Measurements from ENCODE around the gene TMEM41B.
A peak's percentile ranks its signal among the peaks of the same experiment; 100 is the strongest.

The TMEM41B gene

DNA sequence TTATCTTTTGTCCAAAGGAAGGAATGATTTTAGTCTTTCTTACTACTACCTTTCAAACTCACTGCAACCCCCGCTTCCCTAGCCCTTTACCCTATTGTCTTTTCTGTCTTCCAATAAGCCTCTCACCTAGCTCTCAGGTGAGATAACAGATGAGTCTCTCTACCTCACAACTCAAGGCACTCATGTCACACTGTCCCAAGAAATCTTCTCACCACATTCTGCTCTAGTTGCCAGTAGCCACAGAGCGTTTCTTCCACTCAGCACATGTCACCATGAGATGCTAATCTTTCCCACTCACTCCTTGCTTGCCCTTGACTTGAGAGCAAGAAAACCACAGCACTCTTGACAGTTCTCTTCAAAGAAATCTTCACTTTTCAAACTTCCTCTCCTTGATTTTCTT is 32.7 kb upstream of the TMEM41B start:
- ATAC-seq (ENCODE audit: low read depth), result no peak
- no peak overlapping the region for H3K27ac ChIP-seq (ENCODE audit: poor library complexity, severe bottlenecking)
- no peaks in the 10 kb centered on the region for H3K27me3 ChIP-seq (ENCODE audit: insufficient read depth, poor library complexity, severe bottlenecking)
- no peaks in the 10 kb centered on the region for H3K4me1 ChIP-seq (ENCODE audit: insufficient read depth, poor library complexity, severe bottlenecking)
- no peak overlapping the region for H3K4me3 ChIP-seq (ENCODE audit: severe bottlenecking)
- H3K36me3 ChIP-seq (ENCODE audit: low read depth), result no peaks in the 10 kb centered on the region
- no peak for DNase-seq (ENCODE audit: low spot score)
- no peaks in the 10 kb centered on the region for H3K9me3 ChIP-seq (ENCODE audit: severe bottlenecking)
- TF ChIP-seq, protein P1, sequence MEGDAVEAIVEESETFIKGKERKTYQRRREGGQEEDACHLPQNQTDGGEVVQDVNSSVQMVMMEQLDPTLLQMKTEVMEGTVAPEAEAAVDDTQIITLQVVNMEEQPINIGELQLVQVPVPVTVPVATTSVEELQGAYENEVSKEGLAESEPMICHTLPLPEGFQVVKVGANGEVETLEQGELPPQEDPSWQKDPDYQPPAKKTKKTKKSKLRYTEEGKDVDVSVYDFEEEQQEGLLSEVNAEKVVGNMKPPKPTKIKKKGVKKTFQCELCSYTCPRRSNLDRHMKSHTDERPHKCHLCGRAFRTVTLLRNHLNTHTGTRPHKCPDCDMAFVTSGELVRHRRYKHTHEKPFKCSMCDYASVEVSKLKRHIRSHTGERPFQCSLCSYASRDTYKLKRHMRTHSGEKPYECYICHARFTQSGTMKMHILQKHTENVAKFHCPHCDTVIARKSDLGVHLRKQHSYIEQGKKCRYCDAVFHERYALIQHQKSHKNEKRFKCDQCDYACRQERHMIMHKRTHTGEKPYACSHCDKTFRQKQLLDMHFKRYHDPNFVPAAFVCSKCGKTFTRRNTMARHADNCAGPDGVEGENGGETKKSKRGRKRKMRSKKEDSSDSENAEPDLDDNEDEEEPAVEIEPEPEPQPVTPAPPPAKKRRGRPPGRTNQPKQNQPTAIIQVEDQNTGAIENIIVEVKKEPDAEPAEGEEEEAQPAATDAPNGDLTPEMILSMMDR (IDR thresholded peaks at IDR 0.05; ENCODE audit: poor library complexity, severe bottlenecking), result no peak

DNA sequence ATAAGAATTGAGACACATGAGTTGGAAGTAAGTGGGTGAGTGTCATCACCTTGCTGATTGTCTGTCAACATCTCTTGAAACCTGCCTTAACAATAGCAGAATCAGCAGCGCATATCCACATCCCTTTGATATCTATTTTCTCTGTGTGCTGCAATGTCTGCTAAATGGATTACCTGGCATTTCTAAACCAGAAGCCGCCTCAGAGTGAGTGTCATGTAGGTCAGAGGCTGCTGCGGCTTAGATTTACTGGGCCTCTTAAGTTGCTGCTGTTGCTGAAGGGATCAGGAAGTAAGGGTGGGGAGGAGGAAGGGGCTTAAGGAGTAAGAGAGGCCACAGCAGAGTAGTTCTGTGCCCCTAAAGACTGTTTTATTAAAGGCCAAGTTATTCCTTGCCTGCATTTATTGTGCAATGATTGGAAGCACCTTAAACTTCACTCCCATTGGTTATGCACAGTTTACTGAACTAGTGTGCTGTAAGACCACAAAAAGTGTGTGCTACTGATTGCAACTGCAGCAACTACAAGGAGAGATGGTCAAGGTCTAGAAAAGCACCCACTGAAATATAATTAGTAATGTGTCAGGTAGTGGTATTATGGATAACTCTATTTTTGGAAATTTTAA is 29.8 kb upstream of the TMEM41B start:
- H3K27ac ChIP-seq (ENCODE audit: poor library complexity, severe bottlenecking), result no peak overlapping the region
- TF ChIP-seq, protein P1 (IDR thresholded peaks at IDR 0.05; ENCODE audit: poor library complexity, severe bottlenecking), result no peak
- no peaks in the 10 kb centered on the region for H3K4me1 ChIP-seq (ENCODE audit: insufficient read depth, poor library complexity, severe bottlenecking)
- H3K27me3 ChIP-seq (ENCODE audit: insufficient read depth, poor library complexity, severe bottlenecking), result no peaks in the 10 kb centered on the region
- H3K4me3 ChIP-seq (ENCODE audit: severe bottlenecking), result no peak overlapping the region
- no peaks in the 10 kb centered on the region for H3K36me3 ChIP-seq (ENCODE audit: low read depth)
- ATAC-seq (ENCODE audit: low read depth) (no peak), DNase-seq (ENCODE audit: low spot score) (no peak)
- H3K9me3 ChIP-seq (ENCODE audit: severe bottlenecking), result no peaks in the 10 kb centered on the region

DNA sequence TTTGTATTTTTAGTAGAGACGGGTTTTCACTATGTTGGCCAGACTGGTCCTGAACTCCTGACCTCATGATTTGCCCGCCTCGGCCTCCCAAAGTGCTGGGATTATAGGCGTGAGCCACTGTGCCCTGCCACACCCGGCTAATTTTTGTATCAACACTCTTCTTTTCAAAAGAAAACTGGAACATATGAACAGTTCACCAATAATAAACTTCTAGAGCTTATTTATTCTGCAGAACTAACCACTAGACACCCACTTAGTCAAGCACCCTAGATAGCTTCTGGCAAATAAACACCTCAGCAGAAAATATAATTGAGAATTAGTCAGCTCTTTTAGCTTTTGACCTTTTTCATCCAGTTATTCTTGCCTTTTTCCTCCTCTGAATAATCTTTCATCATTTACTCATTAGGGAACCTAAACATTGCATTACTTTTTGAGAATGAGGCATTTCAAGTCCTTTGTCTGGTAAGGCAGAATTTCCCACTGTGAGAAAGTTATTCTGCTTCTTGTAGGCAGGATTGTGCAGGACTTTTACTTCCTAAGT is 27.3 kb upstream of the TMEM41B start:
- TF ChIP-seq, protein P1 (IDR thresholded peaks at IDR 0.05; ENCODE audit: poor library complexity, severe bottlenecking), result no peak
- H3K4me3 ChIP-seq (ENCODE audit: severe bottlenecking), result no peak overlapping the region
- no peaks in the 10 kb centered on the region for H3K4me1 ChIP-seq (ENCODE audit: insufficient read depth, poor library complexity, severe bottlenecking)
- ATAC-seq (ENCODE audit: low read depth) (no peak), DNase-seq (ENCODE audit: low spot score) (no peak)
- H3K36me3 ChIP-seq (ENCODE audit: low read depth), result no peaks in the 10 kb centered on the region
- no peaks in the 10 kb centered on the region for H3K27me3 ChIP-seq (ENCODE audit: insufficient read depth, poor library complexity, severe bottlenecking)
- H3K9me3 ChIP-seq (ENCODE audit: severe bottlenecking), result no peaks in the 10 kb centered on the region
- H3K27ac ChIP-seq (ENCODE audit: poor library complexity, severe bottlenecking), result no peak overlapping the region

DNA sequence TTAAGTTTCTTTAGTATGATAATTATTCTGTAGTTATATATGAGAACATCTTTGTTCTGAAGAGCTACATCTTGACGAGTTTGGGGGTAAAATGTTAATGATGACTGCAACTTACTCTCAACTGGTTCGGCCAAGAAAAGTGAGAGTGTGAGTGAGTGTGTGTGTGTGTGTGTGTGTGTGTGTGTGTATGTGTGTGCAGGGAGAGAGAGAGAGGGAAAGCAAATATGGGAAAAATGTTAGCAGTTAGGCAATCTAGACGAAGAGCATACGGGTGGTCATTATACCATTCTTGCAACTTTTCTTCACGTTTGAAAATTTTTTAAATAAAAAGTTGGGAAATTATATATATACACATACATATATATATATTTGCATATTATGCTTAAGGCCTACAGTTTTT is 18.3 kb upstream of the TMEM41B start:
- TF ChIP-seq, protein P1 (IDR thresholded peaks at IDR 0.05; ENCODE audit: poor library complexity, severe bottlenecking), result no peak
- Histone ChIP-seq H3K9me3 (ENCODE audit: severe bottlenecking) (no peaks in the 10 kb centered on the region), H3K27ac (ENCODE audit: poor library complexity, severe bottlenecking) (peak overlapping the region; percentile 90), H3K27me3 (ENCODE audit: insufficient read depth, poor library complexity, severe bottlenecking) (no peaks in the 10 kb centered on the region), H3K4me3 (ENCODE audit: severe bottlenecking) (no peak overlapping the region), H3K4me1 (ENCODE audit: insufficient read depth, poor library complexity, severe bottlenecking) (peaks cover 13% of the 10 kb centered on the region), H3K36me3 (ENCODE audit: low read depth) (no peaks in the 10 kb centered on the region)
- ATAC-seq (ENCODE audit: low read depth) (no peak), DNase-seq (ENCODE audit: low spot score) (no peak)
